ENCODE data around the gene OR2A5. TPM values are rescaled to one million over a fixed set of nuclear protein-coding genes. Genes with fewer than 3 reads are reported as not detected.
A peak's percentile ranks its signal among the peaks of the same experiment; 100 is the strongest.

OR2A5 gene
- total RNA-seq, 6 experiments from 2014 or later = not detected

DNA sequence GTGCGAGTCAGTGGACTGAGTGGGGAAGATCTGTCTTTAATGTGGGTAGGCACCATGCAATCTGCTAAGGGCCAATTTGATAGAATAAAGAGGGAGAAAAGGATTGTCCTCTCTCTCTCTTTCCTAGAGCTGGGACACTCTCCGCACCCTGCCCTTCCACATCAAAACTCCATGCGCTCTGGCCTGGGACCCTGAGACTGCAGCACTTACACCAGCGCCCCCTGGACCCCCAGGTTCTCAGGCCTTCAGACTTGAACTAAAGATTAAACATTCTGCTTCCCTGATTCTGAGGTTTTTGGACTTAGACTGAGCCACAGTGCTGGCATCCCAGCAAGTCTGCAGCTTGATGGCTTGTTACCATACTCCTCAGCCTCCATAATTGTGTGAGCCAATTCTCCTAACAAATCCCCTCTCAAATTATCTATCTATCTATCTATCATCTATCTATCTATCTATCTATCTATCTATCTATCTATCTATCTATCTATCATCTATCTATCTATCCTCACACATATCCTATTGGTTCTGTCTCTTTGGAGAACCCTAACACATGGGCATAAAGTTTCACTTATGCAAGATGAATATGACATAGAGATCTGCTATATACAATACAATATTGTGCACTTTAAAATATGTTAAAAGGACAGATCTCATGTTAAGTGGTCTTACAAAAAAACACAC is 22.4 kb upstream of the OR2A5 start:
- no peaks in the 10 kb centered on the region for H3K9me3 Mint-ChIP-seq
- no peak for DNase-seq
- H3K4me1 Mint-ChIP-seq (ENCODE audit: low read depth) = no peaks in the 10 kb centered on the region; the same call in 1 of the 2 replicates
- no peak overlapping the region for H3K27ac Mint-ChIP-seq
- no peak overlapping the region for H3K4me3 Mint-ChIP-seq
- no peaks in the 10 kb centered on the region for H3K36me3 Mint-ChIP-seq (ENCODE audit: low read depth)
- peaks cover 1% of the 10 kb centered on the region; the same call in 1 of the 2 replicates for H3K27me3 Mint-ChIP-seq (ENCODE audit: insufficient read depth)
- TF ChIP-seq, protein P1, sequence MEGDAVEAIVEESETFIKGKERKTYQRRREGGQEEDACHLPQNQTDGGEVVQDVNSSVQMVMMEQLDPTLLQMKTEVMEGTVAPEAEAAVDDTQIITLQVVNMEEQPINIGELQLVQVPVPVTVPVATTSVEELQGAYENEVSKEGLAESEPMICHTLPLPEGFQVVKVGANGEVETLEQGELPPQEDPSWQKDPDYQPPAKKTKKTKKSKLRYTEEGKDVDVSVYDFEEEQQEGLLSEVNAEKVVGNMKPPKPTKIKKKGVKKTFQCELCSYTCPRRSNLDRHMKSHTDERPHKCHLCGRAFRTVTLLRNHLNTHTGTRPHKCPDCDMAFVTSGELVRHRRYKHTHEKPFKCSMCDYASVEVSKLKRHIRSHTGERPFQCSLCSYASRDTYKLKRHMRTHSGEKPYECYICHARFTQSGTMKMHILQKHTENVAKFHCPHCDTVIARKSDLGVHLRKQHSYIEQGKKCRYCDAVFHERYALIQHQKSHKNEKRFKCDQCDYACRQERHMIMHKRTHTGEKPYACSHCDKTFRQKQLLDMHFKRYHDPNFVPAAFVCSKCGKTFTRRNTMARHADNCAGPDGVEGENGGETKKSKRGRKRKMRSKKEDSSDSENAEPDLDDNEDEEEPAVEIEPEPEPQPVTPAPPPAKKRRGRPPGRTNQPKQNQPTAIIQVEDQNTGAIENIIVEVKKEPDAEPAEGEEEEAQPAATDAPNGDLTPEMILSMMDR (IDR thresholded peaks at IDR 0.05) = no peak

DNA sequence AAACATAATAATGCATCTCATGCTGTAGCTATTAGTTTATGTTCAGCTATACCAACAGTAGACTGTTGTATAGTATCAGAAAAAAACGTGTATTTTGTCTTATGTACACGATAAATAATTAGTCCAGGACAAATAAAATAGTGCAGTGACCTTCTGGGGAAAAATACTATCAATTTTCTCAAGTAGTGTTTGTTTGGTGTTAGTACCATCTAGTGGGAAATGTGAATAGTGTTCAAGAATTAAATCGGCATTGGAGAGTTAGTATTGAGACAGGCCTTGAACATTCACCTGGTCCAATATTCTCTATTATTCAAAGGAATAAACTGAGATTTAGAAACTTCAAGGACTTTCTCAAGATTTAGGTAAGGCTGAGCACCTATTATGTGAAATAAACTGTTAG is 21.7 kb upstream of the OR2A5 start:
- no peak overlapping the region for H3K27ac Mint-ChIP-seq
- no peak overlapping the region for H3K4me3 Mint-ChIP-seq
- TF ChIP-seq, protein P1 (IDR thresholded peaks at IDR 0.05) = peak; percentile 75
- peaks cover 1% of the 10 kb centered on the region; the same call in 1 of the 2 replicates for H3K27me3 Mint-ChIP-seq (ENCODE audit: insufficient read depth)
- no peaks in the 10 kb centered on the region for H3K9me3 Mint-ChIP-seq
- no peaks in the 10 kb centered on the region; the same call in 1 of the 2 replicates for H3K4me1 Mint-ChIP-seq (ENCODE audit: low read depth)
- H3K36me3 Mint-ChIP-seq (ENCODE audit: low read depth) = no peaks in the 10 kb centered on the region
- DNase-seq = peak; percentile 52

DNA sequence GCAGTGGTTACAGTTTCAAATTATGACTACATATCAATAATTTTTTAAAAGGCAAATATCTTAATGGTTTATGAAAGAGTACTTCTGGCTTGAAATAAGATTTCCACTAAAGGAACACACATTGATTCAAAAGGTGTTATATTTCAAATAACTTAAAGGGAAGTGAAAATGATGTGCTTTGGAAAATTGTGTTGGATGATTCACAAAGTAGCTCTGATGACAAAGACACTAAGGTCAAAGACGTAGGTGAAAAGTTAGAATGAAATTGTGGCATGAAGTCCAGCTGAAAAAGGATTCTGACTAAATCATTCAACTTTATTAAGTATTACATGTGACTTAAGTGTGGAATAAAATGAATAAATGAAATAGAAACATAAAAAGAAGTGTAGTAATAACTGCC is 20.8 kb upstream of the OR2A5 start:
- no peaks in the 10 kb centered on the region; the same call in 1 of the 2 replicates for H3K4me1 Mint-ChIP-seq (ENCODE audit: low read depth)
- no peaks in the 10 kb centered on the region for H3K27me3 Mint-ChIP-seq (ENCODE audit: insufficient read depth)
- DNase-seq = no peak
- no peaks in the 10 kb centered on the region for H3K36me3 Mint-ChIP-seq (ENCODE audit: low read depth)
- TF ChIP-seq, protein P1 (IDR thresholded peaks at IDR 0.05) = no peak
- H3K9me3 Mint-ChIP-seq = no peaks in the 10 kb centered on the region; the same call in 1 of the 2 replicates
- no peak overlapping the region for H3K27ac Mint-ChIP-seq
- no peak overlapping the region for H3K4me3 Mint-ChIP-seq

DNA sequence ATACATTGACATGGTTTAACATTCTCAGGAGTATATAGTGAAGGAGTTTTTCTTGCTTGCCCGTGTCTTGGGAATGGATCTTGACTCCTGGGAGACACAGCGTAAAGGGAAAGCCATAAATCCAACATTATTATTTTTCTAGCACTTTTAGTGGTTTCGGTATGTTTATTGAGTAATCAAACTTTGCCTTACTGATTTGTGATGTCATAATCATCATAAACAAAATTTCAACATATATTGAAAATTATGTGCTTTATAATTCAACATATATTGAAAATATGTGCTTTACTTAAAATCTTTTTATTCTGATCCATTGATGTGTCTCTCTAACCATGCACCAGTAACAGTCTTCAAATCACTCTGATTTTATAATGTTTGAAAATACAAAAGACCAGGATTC is 20.2 kb upstream of the OR2A5 start:
- Mint-ChIP-seq H3K4me3 (no peak overlapping the region), H3K36me3 (ENCODE audit: low read depth) (no peaks in the 10 kb centered on the region), H3K4me1 (ENCODE audit: low read depth) (no peaks in the 10 kb centered on the region; the same call in 1 of the 2 replicates), H3K27me3 (ENCODE audit: insufficient read depth) (no peaks in the 10 kb centered on the region), H3K9me3 (no peaks in the 10 kb centered on the region; the same call in 1 of the 2 replicates), H3K27ac (no peak overlapping the region)
- TF ChIP-seq, protein P1 (IDR thresholded peaks at IDR 0.05) = no peak
- DNase-seq = no peak

DNA sequence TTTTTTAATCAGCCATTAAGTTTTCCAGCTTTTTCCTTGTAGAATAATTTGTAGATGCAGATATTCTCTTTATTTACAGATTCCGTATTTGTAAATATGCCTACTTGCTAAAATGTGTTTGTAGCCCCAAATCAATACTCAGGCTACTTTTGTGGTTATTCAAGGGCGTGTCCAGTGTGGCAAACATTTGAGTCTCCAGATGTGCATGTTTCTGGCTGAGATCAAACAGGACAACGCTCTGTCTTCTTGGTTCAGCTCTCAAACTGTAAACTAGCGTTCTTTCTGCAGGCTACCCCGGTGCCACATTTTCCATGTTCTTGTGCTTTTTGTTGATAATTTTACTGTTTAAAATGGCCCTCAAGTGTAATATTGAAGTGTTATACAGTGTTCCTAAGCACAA is 16.2 kb upstream of the OR2A5 start:
- no peaks in the 10 kb centered on the region; the same call in 1 of the 2 replicates for H3K27me3 Mint-ChIP-seq (ENCODE audit: insufficient read depth)
- TF ChIP-seq, protein P1 (IDR thresholded peaks at IDR 0.05) = no peak
- H3K9me3 Mint-ChIP-seq = peaks cover 4% of the 10 kb centered on the region; the same call in 1 of the 2 replicates
- no peak overlapping the region for H3K4me3 Mint-ChIP-seq
- no peaks in the 10 kb centered on the region for H3K36me3 Mint-ChIP-seq (ENCODE audit: low read depth)
- no peak overlapping the region for H3K27ac Mint-ChIP-seq
- H3K4me1 Mint-ChIP-seq (ENCODE audit: low read depth) = peaks cover 7% of the 10 kb centered on the region; the same call in 1 of the 2 replicates
- DNase-seq = no peak

Measured in HFFc6 (cell line).